GM19351 (cell line): Measurements from ENCODE around the gene APOBEC2.

Source experiments
- ATAC-seq: cut with Tn5 transposase; IDR thresholded peaks from one replicate; pipeline ENCODE4 v1.9.1; 2021; ENCODE audit warnings: mild to moderate bottlenecking, moderate library complexity; ENCODE audit not compliant: unreplicated experiment

Gene APOBEC2

DNA sequence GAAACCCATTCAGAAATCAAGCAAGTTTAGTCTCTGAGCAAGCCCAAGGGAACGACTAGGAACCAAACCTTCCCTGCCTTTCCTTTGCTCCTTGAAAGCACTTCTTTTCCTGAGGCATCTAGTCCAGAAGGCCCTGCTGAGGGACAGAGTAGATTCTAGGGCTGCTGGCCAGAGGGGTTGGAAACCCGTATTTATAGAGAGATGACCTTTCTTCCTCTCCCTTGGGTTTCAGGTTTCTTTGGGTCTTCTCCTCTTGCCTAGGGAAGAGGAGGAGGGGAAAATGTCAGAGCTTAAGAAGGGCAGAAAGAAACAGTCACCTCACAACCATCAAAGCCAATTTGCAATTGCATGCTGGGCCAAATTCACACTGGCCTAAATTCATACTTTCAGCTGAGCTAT lies 5.8 kb downstream of the APOBEC2 start:
- no peak for ATAC-seq

DNA sequence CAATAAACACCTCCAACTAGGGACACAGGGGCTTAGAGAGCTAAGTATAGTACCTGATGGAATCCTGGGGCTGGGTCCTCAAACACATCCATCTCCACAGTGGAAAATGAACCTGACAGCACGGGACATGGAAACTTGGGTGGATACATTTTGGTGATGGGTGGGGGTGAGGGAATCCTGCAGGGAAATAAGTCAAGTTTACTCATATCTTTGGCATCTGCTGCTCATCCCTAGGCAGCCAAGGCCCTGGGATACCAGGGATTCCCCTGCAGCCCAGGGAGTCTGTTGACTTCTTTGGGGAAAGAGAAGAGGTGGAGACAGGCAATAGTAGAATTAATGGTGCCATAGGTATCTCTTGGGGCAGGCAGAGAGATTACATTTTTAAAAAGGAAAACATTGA lies 6.6 kb downstream of the APOBEC2 start:
- ATAC-seq, result no peak

DNA sequence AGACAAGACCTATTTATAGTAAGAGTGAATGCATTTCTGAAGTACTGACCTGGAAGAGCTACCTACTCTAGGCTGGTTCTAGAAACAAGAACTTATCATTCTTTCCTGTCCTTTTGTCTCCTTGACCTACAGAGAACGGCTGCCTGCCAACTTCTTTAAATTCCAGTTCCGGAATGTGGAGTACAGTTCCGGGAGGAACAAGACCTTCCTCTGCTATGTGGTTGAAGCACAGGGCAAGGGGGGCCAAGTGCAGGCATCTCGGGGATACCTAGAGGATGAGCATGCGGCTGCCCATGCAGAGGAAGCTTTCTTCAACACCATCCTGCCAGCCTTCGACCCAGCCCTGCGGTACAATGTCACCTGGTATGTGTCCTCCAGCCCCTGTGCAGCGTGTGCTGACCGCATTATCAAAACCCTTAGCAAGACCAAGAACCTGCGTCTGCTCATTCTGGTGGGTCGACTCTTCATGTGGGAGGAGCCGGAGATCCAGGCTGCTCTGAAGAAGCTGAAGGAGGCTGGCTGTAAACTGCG lies 8.3 kb downstream of the APOBEC2 start:
- ATAC-seq, result no peak

DNA sequence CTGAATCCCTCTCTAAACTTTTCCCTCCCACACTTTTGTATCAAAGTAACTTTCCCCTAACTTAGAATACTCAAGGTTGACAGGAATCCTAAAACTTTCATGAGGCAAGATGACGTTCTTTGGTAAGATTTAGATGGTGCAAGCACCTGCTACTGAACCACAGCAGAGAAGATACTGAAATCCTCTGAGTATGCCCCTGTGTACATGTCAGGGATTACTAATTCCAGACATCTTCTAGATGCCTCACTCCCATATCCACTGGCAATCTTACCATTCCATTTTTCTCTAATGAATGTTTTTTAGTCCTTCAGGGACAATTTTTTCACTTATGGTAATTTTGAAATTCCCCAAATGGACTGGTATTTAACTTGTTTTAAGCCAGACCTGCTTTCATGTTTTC lies 9.1 kb downstream of the APOBEC2 start:
- ATAC-seq, result no peak

DNA sequence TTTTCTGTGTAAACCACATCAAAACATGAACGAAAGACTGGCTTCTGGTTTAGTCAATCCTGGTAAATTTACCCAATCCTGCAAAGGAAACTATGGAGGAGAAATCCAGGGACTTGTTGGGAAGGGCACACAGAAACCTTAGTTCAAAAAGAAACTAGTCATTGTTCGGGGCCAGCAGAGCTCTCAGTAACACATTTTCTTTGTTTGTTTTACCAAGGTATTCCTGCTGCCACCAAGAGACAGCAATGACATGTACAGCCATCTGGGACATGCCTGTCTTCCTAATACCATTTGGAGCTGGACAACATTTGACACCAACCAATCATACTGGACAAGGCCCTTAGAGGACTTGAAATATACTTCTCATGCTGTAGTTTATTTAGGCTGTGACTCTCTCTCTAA lies 10.9 kb downstream of the APOBEC2 start:
- ATAC-seq, result no peak

DNA sequence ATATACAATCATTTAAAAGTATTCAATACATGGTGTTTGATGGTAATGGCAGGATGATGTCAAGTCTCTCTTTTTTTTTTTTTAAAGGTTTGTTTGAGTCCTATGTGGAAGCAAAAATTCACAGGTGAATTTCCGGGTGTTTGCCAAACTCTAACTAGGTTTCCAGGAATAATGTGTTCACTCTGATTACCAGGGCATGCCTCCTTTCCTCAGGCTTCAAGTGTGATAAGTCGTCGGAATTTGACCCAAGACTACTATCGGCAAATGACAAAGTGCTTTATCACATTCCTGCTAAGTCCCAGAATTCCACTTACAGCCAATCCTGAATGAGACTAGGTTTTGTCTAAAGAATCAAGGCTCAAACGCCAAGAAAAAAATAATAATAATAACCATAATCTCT lies 11.8 kb downstream of the APOBEC2 start:
- ATAC-seq, result no peak

DNA sequence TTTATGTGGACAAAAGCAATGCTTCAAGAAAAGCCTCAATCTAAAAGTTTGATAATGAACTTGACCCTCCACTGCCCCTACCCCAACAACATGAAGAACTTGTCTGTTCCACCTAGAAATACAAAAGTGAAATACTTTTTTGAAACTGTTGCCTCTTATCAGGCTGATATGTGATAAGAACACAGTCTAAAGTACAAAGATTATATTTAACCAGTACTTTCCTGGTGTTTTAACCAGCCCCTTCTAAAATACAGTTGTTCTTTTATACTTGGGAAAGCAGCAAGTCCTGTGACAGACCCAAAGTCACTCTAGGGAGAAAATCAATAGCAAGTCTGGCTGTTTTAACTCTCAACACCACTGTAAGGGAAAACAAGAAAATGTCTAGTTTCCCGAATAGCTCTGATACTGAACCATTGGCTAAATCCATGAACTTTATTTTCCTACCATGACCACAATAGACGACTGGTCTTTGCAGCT lies 12.6 kb downstream of the APOBEC2 start:
- ATAC-seq, result no peak

DNA sequence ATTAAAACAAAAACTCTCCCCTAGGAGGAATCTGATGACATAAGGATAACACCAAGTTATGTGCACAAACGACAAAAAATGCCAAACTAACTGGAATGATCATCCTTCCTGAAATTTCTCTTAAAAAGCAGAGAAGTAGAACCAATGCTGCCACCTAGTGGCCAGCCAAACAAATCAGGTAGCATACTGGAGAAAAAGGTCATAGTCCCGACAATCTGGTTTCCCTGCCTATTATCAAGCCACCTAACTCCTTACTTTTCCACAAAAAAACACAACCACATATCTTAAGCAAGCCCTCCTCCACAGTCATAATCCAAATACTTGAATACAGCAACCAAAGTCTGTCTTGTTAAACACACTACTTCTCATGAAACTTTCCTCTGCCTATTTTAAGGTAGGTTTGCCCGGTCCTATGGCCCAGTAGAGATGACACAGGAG lies 13.9 kb downstream of the APOBEC2 start:
- ATAC-seq, result no peak

DNA sequence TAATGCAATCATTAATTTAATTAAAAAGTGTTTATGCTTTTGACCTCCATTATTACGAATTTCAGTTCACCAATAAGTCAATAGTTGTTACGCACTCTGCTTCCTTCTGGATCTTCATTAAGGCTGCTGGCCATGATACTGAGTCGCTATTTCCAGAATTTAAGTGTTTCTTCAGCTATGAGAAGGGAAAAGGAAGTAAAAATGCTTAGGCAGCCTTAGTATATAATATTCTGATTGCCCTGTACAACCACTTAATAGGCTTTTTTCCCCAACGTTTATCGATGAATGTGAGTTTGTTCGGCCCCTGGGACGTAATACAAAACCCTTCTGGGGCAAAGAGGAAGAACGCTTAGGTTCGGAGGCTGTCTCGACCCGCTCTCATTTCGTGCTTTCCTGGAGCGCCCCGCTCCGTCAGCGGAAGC lies 18.5 kb downstream of the APOBEC2 start:
- no peak for ATAC-seq

DNA sequence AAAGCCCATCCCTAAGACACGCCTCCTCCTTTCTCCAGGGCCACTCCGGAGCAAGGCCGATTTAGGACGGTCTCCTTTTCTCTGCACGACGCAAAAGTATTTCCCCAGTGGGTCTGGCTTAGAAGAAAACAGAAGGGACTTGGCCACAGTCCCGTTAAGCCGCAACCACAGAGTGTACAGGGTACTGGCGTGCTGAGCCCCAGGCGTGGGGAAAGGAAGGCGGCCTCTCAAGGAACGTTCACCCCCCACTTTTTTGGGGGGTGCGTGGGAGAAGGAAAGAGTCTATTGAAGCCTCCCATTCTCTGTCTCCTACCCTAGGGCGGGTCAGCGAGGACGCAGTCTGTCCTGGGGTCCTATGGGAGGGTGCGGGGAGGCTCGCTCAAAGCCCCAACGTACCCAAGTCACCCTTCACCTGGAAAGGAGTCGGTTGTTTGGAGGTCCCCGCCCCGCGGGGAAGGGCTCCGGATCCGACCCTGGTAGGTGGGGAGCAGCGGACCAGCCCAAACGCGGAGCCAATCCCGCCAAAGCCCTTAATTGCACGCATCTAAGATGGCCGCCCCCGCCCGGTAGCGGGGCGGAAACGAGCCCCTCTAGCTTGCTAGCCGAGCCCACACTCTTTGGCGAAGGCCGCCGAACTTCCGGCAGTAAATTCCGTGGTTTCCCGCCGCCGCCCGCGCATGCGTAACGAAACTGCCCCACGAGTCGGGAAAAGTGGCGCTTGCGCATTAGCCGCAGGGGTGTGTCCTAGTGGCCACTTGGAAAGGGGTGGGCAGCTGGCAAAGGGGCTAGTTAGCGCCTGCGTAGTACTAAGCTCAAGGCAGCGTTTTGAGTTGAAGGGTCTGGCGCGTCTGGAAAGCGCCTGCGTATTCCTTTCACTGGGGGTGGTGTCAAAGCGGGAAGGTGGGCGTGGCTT lies 19.2 kb downstream of the APOBEC2 start, which contains the start of gene OARD1:
TSS of gene OARD1 (minus strand) at position 434 of the 913 bp plus-strand sequence. CDS start 722 bp downstream, outside the sequence.
- ATAC-seq, result peak; percentile 69

DNA sequence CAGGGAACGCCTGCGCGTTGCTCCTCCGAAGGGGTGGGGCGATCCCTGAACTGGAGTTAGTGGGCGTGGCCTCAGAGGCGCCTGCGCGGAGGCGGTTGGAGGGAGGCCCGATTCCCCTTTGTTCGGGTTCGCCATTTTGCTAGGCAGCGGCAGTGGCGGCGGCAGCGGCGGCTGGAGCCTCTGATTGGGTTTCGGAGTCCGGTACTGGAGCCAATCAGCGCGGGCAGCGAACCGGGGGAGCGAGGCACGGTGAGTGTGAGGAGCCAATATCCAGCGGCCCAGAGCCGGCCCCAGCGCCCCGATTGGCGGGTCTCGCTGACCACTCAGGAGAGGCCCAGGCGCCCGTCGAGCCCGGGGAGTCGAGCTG lies 19.8 kb downstream of the APOBEC2 start, which contains the start of gene NFYA:
TSS of gene NFYA (plus strand) at position 139 of the 367 bp plus-strand sequence. CDS start 6,116 bp downstream, outside the sequence.
- peak; percentile 58 for ATAC-seq

DNA sequence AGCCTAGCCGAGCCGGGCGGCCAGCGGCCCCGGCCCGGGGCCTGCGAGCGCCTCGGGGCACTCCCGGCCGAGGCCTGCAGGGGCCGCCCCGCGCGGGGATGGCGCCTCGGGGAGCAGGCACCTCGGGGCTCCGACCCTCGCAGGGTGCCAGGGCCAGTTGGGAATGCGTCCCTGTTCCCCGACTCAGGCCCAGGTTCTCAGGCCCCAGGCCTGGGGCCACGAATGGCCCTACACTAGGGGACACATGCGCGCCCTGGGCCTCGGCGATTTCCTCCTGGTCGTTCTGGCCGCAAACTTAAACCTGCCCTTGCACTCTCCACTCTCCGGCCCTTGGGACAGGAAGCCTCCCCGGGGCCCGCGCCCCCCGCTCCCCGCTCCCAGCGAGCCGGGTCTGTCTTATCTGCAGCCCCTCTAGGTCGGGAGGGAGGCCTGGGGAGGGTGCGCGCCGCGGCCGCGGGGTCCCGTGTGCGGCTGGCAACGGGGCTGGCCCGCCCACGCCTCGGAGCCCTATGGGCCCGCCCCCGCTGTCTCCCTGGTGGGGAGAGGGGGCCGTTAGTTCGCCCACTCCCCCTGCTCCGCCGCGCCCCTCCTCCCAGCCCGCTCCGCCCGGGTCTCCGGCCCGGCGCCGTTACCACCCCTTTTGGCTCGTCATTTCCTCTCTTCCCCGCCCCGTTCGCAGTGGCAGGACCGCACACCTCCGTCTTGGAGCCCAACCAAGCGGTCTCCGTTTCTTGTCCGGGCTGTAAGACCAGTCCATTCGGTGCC lies 20.4 kb downstream of the APOBEC2 start:
- ATAC-seq, result peak; percentile 30

DNA sequence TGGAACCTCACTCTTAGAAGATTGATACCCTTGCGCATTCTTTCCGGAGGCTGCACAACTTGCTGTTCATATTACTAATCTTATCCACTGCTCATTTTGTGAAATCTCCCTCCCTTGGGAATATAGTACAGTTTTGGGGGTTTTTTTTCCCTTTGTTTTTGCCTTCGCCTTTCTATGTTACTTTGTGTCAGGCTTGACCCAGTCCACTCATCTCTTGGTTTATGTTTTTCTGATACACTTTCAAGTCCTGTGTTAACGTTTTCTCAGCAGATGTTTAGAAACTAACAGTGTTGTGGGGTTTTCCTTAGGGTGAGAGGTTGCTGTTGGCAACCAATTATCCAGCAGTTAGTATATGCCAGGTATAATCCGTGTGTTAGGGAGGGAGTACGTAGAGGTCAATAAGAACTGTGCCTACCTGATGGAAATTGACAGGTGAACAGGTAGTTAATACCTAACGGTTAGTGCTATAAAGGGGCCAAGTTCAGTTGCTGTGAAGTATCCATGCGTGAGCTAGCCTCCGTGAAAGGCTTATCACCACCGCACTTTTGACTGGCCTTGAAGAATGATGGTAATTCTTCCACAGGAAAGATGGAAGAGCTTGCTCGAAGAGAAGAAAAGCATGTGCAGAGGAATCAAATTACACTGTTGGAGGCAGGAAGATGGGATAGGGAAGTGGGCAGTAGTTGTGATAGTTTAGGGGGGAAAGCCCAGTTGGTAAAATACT lies 21.1 kb downstream of the APOBEC2 start:
- no peak for ATAC-seq

DNA sequence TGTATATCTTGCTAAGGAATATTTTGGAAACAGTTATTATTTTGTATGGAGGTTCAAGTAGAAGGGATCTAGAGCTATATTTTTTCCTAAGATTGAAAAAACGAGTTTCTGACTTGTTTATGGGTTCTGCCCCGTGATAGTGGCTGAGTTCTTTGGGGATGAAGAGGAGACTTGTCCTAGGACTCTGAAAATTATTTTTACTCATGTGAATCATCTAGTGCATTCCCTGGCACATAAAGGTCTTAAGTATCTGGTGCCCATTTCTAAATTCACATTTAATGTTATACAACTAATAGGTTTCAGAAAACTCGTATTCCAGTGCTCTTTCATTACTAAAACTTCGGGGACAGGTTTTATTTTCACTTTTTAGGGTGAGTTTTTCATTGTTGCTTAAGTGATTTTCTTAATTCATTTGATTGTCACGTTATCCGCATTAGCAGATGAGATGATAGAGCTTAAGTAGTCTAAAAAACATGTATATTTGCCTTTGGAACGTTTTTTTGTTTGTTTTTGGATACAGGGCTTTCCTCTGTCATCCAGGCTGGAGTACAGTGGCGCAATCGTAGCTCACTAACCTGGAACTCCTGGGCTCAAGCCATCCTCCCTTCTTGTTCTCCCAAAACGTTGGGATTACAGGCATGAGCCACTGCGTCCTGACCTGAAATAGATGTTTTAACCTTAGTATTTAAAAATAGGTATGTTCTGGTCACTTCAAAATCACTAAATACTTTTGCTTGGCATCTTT lies 21.9 kb downstream of the APOBEC2 start:
- ATAC-seq, result no peak

DNA sequence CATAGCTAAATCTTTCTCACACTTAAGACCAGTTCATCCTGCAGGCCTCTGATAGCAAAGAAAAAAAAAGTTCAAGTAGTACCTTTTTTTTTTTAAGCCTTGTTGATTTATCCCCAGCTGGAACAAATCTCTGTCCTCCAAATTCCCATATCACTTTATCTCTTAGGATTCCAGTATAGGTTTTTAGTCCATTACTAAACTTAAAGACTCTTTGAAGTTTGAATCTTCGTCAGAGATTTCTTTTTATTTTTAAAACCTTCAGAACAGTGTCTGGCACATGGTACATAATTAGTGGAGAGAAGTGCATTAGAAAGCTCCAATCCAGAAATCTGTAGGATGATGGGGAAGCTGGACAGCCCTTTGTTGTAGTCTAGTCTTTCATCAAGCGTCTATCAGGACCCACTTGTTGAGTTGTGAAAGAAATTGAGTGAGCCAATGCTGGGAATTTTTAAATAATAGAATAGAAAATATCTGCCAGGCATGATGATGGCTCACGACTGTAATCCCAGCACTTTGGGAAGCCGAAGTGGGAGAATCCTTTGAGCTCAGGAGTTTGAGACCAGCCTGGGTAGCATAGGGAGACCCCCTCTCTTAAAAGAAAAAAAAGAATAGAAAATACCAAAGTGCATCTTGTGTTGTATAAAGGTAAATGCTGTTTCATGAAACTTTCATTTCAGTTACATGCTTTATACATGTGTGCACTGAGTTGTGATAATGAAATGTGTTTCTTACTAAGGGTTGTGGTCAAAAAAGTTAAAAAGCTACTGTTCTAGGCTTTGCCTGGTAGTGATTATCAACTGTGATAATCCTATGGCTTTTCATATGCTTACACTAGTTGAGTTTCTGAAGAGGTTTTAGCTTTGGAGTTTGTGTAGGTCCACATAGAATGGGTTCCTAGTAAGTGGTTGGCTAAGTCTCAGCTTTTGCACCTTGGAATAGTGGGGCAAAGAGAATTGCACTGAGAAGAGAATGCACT lies 22.9 kb downstream of the APOBEC2 start:
- ATAC-seq, result no peak

DNA sequence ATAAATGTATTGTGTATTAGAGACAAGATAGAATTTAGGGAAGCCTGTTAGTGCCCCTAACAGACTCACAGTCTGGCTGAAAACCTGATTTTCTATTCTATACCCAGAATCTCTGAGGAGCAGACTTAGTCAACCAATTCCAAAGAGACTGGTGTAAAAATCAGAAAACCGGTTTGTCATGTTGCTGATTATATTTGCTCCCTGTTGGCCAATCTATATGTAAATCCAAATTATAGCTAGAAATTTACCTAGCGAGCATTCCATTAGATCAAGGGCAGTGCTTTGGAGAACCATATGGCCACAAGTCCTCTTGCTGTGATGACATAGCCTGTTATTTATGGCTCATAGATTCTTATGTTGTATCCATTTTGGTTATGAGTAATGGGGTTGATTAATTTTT lies 24.5 kb downstream of the APOBEC2 start:
- no peak for ATAC-seq

DNA sequence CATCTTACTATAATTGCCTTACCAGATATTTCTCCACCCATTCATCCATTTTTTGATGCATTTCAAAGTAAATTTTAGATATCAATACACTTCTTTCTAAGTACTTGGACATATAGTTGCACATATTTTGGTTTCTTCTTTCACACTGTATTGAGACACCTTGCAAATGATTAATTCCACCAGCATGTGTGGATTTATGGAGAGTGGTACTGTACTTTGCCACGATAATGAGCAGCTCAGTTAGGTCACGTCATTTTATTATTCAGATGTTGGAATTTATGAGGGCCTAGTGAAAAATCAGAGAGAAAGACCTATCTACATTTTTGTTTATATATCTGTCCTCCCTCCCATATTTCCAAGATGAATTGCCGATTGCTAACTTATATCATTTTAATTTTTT lies 25.1 kb downstream of the APOBEC2 start:
- ATAC-seq, result no peak

DNA sequence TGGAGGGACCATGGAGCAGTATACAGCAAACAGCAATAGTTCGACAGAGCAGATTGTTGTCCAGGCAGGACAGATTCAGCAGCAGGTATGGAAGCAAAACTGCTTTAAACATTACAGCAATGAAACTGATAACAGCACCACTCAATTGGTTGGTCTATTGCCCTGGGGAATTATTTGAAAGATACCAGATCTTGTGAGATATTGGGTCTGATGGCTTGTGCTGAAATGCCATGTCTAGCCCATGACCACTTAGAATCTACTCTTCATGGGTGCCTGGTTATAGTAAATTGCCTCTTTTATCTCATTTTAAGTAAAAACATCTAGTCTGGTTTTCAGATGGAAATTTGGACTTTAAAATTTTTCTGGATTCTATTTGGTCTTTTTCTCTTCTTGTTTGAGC lies 26.1 kb downstream of the APOBEC2 start:
- no peak for ATAC-seq

DNA sequence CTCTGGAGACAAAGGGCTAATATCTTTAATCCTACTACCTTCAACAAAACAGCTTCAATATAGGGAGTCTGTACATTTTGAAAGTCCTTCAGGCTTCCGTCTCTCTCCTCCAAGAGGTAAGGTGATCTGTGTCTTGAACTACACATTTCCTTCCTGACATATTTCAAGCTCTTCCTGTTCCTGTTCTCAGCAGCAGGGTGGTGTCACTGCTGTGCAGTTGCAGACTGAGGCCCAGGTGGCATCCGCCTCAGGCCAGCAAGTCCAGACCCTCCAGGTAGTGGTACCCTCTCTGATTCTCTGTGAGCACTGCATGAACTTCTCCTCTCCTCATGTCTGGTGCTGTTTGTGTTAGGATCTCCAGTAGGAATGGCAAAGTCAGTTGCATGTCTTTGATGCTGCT lies 27.6 kb downstream of the APOBEC2 start:
- ATAC-seq, result no peak
